SK-N-MC (cell line): ENCODE measurements around the gene SH3RF3.

Source experiments
- DNase-seq: peaks from one replicate; pipeline ENCODE4 v3.0.0-alpha.2; 2011; ENCODE audit warnings: low read depth, low spot score
- H3K27ac ChIP-seq: fragments of 200-600 bp; sonication (generic); 2 replicates; pipeline ENCODE4 v1.5.1; 2016; ENCODE audit warnings: mixed run types
- H3K36me3 ChIP-seq: fragments of 200-600 bp; sonication (generic); 2 replicates; pipeline ENCODE4 v1.6.1; 2017; ENCODE audit warnings: antibody characterized with exemption, low read length, mixed read lengths; ENCODE audit not compliant: insufficient read depth
- H3K4me3 ChIP-seq: fragments of 200-600 bp; sonication (generic); 2 replicates; pipeline ENCODE4 v1.5.1; 2016
- H3K9ac ChIP-seq: fragments of 200-600 bp; sonication (generic); 2 replicates; pipeline ENCODE4 v1.8.0; 2017; ENCODE audit warnings: mixed run types, mixed read lengths; ENCODE audit not compliant: insufficient read length
- H3K9me3 ChIP-seq: fragments of 200-600 bp; sonication (generic); 2 replicates; pipeline ENCODE4 v1.6.1; 2017; ENCODE audit warnings: low read depth, mild to moderate bottlenecking, antibody characterized with exemption, low read length, moderate library complexity, mixed read lengths
- EZH2 ChIP-seq: fragments of 200-600 bp; sonication (generic); IDR thresholded peaks from one replicate; pipeline ENCODE4 v1.6.1; 2017; ENCODE audit warnings: antibody characterized with exemption
- FOXP2 ChIP-seq: optimal IDR thresholded peaks from 2 replicates; pipeline ENCODE3; 2011; ENCODE audit warnings: mild to moderate bottlenecking, moderate library complexity; ENCODE audit not compliant: insufficient read depth; ENCODE audit errors: extremely low read length, control extremely low read depth
- POLR2AphosphoS5 ChIP-seq: IDR thresholded peaks from 2 replicates; pipeline ENCODE4 v1.6.1; 2012; ENCODE audit warnings: mild to moderate bottlenecking, low read depth, low read length, borderline replicate concordance

SH3RF3 gene

GRCh38 chr2:109185821-109186570, 57.0 kb downstream of the SH3RF3 start:
- Histone ChIP-seq H3K36me3 (no peaks in the 10 kb centered on the region), H3K27ac (no peak overlapping the region), H3K4me3 (no peak overlapping the region), H3K9me3 (no peaks in the 10 kb centered on the region), H3K9ac (no peak overlapping the region)
- TF ChIP-seq POLR2AphosphoS5 (no peak), FOXP2 (no peak), EZH2 (peak; percentile 80)
- DNase-seq: no peak

- H3K4me3 ChIP-seq: no peak overlapping the region
- no peak for DNase-seq
- no peaks in the 10 kb centered on the region for H3K9me3 ChIP-seq
- TF ChIP-seq POLR2AphosphoS5 (no peak), FOXP2 (no peak)
- no peak overlapping the region for H3K9ac ChIP-seq
- no peaks in the 10 kb centered on the region for H3K36me3 ChIP-seq
- no peak overlapping the region for H3K27ac ChIP-seq
Observed at GRCh38 chr2:109186656-109187250, 57.7 kb downstream of the SH3RF3 start.

- Histone ChIP-seq H3K27ac (no peak overlapping the region), H3K9me3 (no peaks in the 10 kb centered on the region), H3K4me3 (no peak overlapping the region), H3K36me3 (no peaks in the 10 kb centered on the region), H3K9ac (no peak overlapping the region)
- no peak for TF ChIP-seq EZH2
- TF ChIP-seq POLR2AphosphoS5: no peak
- TF ChIP-seq FOXP2: no peak
- DNase-seq: no peak
Observed at GRCh38 chr2:109187711-109188495, 58.9 kb downstream of the SH3RF3 start.

DNA sequence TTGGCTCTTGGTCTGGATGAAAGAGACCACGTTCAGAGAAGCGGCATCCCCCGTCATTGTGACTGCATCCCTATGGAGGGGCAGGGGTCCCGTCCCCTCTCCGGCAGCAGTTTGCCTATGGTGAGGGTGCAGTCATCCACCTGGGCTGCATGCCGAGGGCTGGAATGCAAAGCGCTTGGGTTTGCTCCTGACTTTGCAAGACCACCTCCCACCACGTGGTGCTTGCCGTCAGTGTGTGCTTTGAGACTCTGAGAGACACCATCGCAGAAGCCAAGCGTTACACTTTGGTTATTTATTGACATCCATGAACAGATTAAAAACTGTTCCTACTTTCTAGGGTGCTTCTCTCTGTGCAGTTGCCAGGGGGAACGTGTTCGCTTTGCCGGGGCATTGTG, 59.5 kb downstream of the SH3RF3 start:
- Histone ChIP-seq H3K27ac (no peak overlapping the region), H3K36me3 (no peaks in the 10 kb centered on the region), H3K9me3 (no peaks in the 10 kb centered on the region), H3K9ac (no peak overlapping the region), H3K4me3 (no peak overlapping the region)
- TF ChIP-seq FOXP2 (no peak), EZH2 (no peak), POLR2AphosphoS5 (no peak)
- DNase-seq: no peak

DNA sequence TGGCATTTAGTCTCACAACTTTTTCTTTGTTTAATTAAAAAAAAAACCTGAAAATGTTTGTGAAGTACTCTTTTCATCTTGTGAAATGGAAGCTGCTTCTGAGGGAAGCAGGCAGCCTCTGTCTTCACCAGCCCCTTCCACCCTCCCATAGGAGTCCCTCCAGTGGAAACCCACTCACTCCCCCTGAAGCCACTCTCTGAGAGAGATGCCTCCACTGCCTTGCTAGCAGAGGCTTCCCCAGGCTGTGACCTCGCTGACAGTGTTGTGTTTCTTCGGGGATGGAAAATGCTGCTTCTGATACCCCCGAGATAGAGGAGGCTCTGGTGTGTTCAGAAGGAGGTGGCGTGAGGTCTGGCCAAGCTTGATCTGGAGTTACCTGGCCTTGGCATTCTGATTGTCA, 59.9 kb downstream of the SH3RF3 start:
- TF ChIP-seq EZH2 (no peak), FOXP2 (no peak)
- H3K27ac ChIP-seq: no peak overlapping the region

GRCh38 chr2:109189751-109190150, 60.7 kb downstream of the SH3RF3 start:
- Histone ChIP-seq H3K9ac (no peak overlapping the region), H3K27ac (no peak overlapping the region), H3K9me3 (no peaks in the 10 kb centered on the region), H3K4me3 (no peak overlapping the region), H3K36me3 (no peaks in the 10 kb centered on the region)
- no peak for TF ChIP-seq POLR2AphosphoS5
- TF ChIP-seq FOXP2: no peak
- no peak for TF ChIP-seq EZH2
- DNase-seq: no peak

More for the DNA sequence above, 59.9 kb downstream of the SH3RF3 start:
- Histone ChIP-seq H3K36me3 (no peaks in the 10 kb centered on the region), H3K4me3 (no peak overlapping the region), H3K9ac (no peak overlapping the region), H3K9me3 (no peaks in the 10 kb centered on the region)
- no peak for DNase-seq

DNA sequence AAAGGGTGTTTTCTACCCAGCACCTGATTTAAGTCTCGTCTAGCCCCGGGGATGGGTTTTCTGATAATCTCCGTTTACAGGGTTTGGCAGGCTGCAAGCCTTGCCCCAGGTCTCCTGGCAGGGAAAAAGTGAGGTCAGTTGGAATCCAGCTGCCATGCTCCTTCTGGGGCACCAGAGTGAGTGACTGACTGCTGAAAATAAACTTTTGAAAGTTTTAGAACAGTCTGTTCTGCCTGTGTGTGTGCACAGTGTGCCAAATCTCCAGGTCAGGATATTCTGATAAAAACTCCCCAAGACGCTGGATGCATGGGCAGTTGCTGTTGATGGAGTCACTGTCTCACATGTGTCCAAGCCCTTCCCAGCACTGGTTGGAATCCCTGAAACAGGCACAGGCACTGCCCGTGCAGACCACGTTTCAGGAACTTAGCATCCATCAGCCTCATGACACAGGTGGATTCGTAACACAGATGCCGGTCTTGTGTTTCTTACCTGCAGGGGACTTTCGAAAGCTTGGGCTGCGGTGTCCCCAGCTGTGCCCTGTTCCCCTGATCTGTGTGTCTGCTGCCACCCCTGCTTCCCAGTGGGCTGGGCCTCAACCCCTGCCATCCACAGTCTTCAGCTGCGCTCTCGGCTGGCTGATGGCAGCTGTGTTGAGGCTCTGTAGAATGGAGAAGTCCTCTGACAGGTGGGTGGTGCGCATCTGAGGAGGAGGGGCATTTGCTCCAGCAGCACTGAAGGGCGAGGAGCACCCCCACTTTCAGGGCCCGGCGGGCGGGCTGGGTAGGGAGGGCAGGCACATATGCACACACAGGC, 65.0 kb downstream of the SH3RF3 start:
- Histone ChIP-seq H3K4me3 (no peak overlapping the region), H3K27ac (no peak overlapping the region), H3K9ac (no peak overlapping the region), H3K36me3 (no peaks in the 10 kb centered on the region), H3K9me3 (no peaks in the 10 kb centered on the region)
- no peak for TF ChIP-seq POLR2AphosphoS5
- no peak for TF ChIP-seq EZH2
- no peak for TF ChIP-seq FOXP2
- DNase-seq: no peak

DNA sequence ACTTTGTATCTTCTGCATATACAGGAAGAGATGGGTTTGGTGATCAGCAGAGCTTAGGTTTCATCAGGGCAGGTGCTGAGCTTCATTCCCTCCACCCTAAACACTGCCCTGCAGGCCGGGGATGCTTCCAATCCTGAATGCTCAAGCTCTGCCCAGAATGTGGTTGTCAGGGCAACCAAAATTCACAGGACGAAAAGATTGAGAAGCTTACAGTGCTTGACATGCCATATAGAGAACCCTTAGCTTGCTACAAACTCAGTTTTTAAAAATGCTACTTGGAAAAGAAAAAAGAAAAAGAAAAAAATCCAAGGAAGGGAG, 65.6 kb downstream of the SH3RF3 start:
- Histone ChIP-seq H3K36me3 (no peaks in the 10 kb centered on the region), H3K9me3 (no peaks in the 10 kb centered on the region), H3K9ac (no peak overlapping the region), H3K4me3 (no peak overlapping the region), H3K27ac (no peak overlapping the region)
- DNase-seq: no peak
- TF ChIP-seq FOXP2 (no peak), EZH2 (no peak), POLR2AphosphoS5 (no peak)
